AG09309 (cell line): ENCODE data around the gene TMEM62.
"Not testable (repeated sequence)": the region's sequence is repeated elsewhere in the genome, so short reads cannot be mapped to it uniquely, and the experiment has no call there.

Experiments
- DNase-seq: peaks from one replicate; pipeline ENCODE4 v3.0.0-alpha.2; 2010; ENCODE audit warnings: low read depth
- H3K4me3 ChIP-seq: 2 replicates; pipeline ENCODE4 v1.5.1; 2011; ENCODE audit warnings: mild to moderate bottlenecking, low read depth, low read length, moderate library complexity; ENCODE audit not compliant: control insufficient read depth
- CTCF ChIP-seq: IDR thresholded peaks from 2 replicates; pipeline ENCODE4 v1.5.1; 2011; ENCODE audit warnings: mild to moderate bottlenecking, low read depth, low read length, inconsistent platforms; ENCODE audit not compliant: insufficient read depth, control insufficient read depth; ENCODE audit errors: missing control alignments

The TMEM62 gene

GRCh38 chr15:43196760-43197548, 63.6 kb downstream of the TMEM62 start:
- no peak for DNase-seq
- no peak for TF ChIP-seq CTCF
- no peak overlapping the region for H3K4me3 ChIP-seq

- not testable (repeated sequence) for DNase-seq, H3K4me3 ChIP-seq
Measured at GRCh38 chr15:43197773-43198172, 64.4 kb downstream of the TMEM62 start.

- not testable (repeated sequence) for DNase-seq, H3K4me3 ChIP-seq
Measured at GRCh38 chr15:43198556-43198955, 65.2 kb downstream of the TMEM62 start.

GRCh38 chr15:43198992-43199391, 65.6 kb downstream of the TMEM62 start:
- no peak overlapping the region for H3K4me3 ChIP-seq
- no peak for TF ChIP-seq CTCF
- no peak for DNase-seq

- H3K4me3 ChIP-seq = no peak overlapping the region
- TF ChIP-seq CTCF = no peak
- DNase-seq = no peak
Measured at GRCh38 chr15:43199945-43200488, 66.6 kb downstream of the TMEM62 start.

- peak; percentile 37 for DNase-seq
- TF ChIP-seq CTCF = peak; percentile 81
- no peak overlapping the region for H3K4me3 ChIP-seq
Measured at GRCh38 chr15:43204016-43204901, 70.9 kb downstream of the TMEM62 start.

- no peak for TF ChIP-seq CTCF
- no peak for DNase-seq
- no peak overlapping the region for H3K4me3 ChIP-seq
Measured at GRCh38 chr15:43206054-43206453, 72.7 kb downstream of the TMEM62 start.
